H1 (cell line): ENCODE measurements around the gene CNDP2. TPM values are rescaled to one million over a fixed set of nuclear protein-coding genes. Genes with fewer than 3 reads are reported as not detected.

Source experiments
- CTCF ChIA-PET: fragments of 300-600 bp; sonication (Branson Sonifier 250); formaldehyde crosslinking; loops from one replicate; lab custom pipeline; 2021; ENCODE audit not compliant: partially characterized antibody; lab: Charles Lee
- POLR2A ChIA-PET: fragments of 300-600 bp; sonication (Branson Sonifier 250); formaldehyde crosslinking; loops from one replicate; lab custom pipeline; 2021; ENCODE audit warnings: inconsistent platforms; ENCODE audit not compliant: partially characterized antibody; lab: Charles Lee
- DNase-seq, 2 experiments: peaks; one replicate each; pipeline versions ENCODE4 v3.0.0 to v3.0.0-alpha.2; 2010 to 2022; ENCODE audit warnings: low spot score in 2 of 2, low read depth in 1 of 2, mixed read lengths in 1 of 2
- FAIRE-seq: peaks from 2 replicates; lab custom pipeline; 2011; peaks lifted over from hg19 to GRCh38; lab: Jason Lieb, UNC
- H2AFZ ChIP-seq: 2 replicates; pipeline ENCODE4 v1.8.1; 2012; ENCODE audit warnings: low read length, inconsistent platforms
- H2AK5ac ChIP-seq: 2 replicates; pipeline ENCODE4 v1.6.1; 2013; ENCODE audit warnings: low read depth, low read length
- H2BK120ac ChIP-seq: replicated peaks from 2 replicates; pipeline ENCODE3; 2013; ENCODE audit warnings: low read depth, low read length, inconsistent platforms
- H2BK12ac ChIP-seq: 2 replicates; pipeline ENCODE4 v1.6.1; 2013; ENCODE audit warnings: low read depth, low read length
- H2BK15ac ChIP-seq: 2 replicates; pipeline ENCODE4 v1.6.1; 2013; ENCODE audit warnings: low read length
- H2BK20ac ChIP-seq: 2 replicates; pipeline ENCODE4 v1.6.1; 2013; ENCODE audit warnings: low read length
- H2BK5ac ChIP-seq: 2 replicates; pipeline ENCODE4 v1.6.1; 2013; ENCODE audit warnings: low read depth, low read length
- H3K14ac ChIP-seq: 2 replicates; pipeline ENCODE4 v1.6.1; 2013; ENCODE audit warnings: inconsistent platforms; ENCODE audit not compliant: insufficient read length
- H3K18ac ChIP-seq: 2 replicates; pipeline ENCODE4 v1.6.1; 2013; ENCODE audit warnings: low read length; ENCODE audit errors: extremely low read depth
- H3K23ac ChIP-seq: 2 replicates; pipeline ENCODE4 v1.6.1; 2013; ENCODE audit warnings: inconsistent platforms; ENCODE audit not compliant: insufficient read length
- H3K23me2 ChIP-seq: 2 replicates; pipeline ENCODE4 v1.6.1; 2013; ENCODE audit warnings: low read depth, low read length
- H3K27ac ChIP-seq: 2 replicates; pipeline ENCODE4 v1.6.1; 2011; ENCODE audit warnings: low read depth, low read length, inconsistent platforms
- H3K27me3 ChIP-seq, 4 experiments: replicated peaks in 1 of 4; 1 replicate in 1 of 4; 2 replicates in 3 of 4; pipeline versions ENCODE4 v1.6.1 to v1.8.1; 2011 to 2013; ENCODE audit warnings: low read length in 3 of 4, mild to moderate bottlenecking in 3 of 4, inconsistent platforms in 2 of 4, mixed read lengths in 2 of 4, moderate library complexity in 1 of 4; ENCODE audit not compliant: control insufficient read depth in 3 of 4, insufficient read depth in 3 of 4; ENCODE audit errors: extremely low read depth in 1 of 4
- H3K36me3 ChIP-seq, 4 experiments: 2 replicates each; pipeline versions ENCODE4 v1.6.1 to v1.8.1; 2011 to 2013; ENCODE audit warnings: mild to moderate bottlenecking in 4 of 4, low read length in 3 of 4, moderate library complexity in 2 of 4, control low read depth in 1 of 4, inconsistent platforms in 1 of 4; ENCODE audit not compliant: insufficient read depth in 4 of 4, control insufficient read depth in 2 of 4
- H3K4ac ChIP-seq: replicated peaks from 2 replicates; pipeline ENCODE3; 2013; ENCODE audit warnings: low read length, low read depth, mixed read lengths, inconsistent platforms; ENCODE audit not compliant: insufficient read length
- H3K4me1 ChIP-seq, 4 experiments: replicated peaks in 1 of 4; 1 replicate in 1 of 4; 2 replicates in 3 of 4; pipeline versions ENCODE4 v1.6.1 to v1.8.1; 2011 to 2013; ENCODE audit warnings: low read length in 3 of 4, inconsistent platforms in 2 of 4, mixed read lengths in 1 of 4; ENCODE audit not compliant: insufficient read depth in 4 of 4, control insufficient read depth in 3 of 4
- H3K4me2 ChIP-seq, 2 experiments: 2 replicates each; pipeline versions ENCODE4 v1.6.1 to v1.8.1; 2011 to 2013; ENCODE audit warnings: low read depth in 2 of 2, low read length in 2 of 2, control low read depth in 1 of 2, inconsistent platforms in 1 of 2, mild to moderate bottlenecking in 1 of 2; ENCODE audit not compliant: insufficient read depth in 1 of 2
- H3K4me3 ChIP-seq, 4 experiments: fragments of 200-600, 300-600 bp in 1 of 4; sonication (generic), shearing (Covaris generic), sonication (Bioruptor Twin) in 1 of 4; 2 replicates each; pipeline versions ENCODE4 v1.5.1 to v1.8.1; 2011 to 2016; ENCODE audit warnings: low read length in 4 of 4, low read depth in 3 of 4, control low read depth in 2 of 4, inconsistent platforms in 2 of 4, mild to moderate bottlenecking in 2 of 4, mixed read lengths in 1 of 4, moderate library complexity in 1 of 4; ENCODE audit not compliant: insufficient read depth in 2 of 4; ENCODE audit errors: extremely low read depth in 1 of 4
- H3K56ac ChIP-seq: replicated peaks from 2 replicates; pipeline ENCODE3; 2013; ENCODE audit warnings: low read depth, mild to moderate bottlenecking, mixed read lengths, low read length, inconsistent platforms; ENCODE audit not compliant: insufficient read length
- H3K79me1 ChIP-seq: 2 replicates; pipeline ENCODE4 v1.6.1; 2013; ENCODE audit warnings: low read depth, low read length, control low read depth
- H3K79me2 ChIP-seq, 2 experiments: 2 replicates each; pipeline versions ENCODE4 v1.6.1 to v1.8.1; 2012 to 2013; ENCODE audit warnings: low read length in 2 of 2, mild to moderate bottlenecking in 2 of 2, inconsistent platforms in 1 of 2; ENCODE audit not compliant: insufficient read depth in 2 of 2, control insufficient read depth in 1 of 2
- H3K9ac ChIP-seq, 4 experiments: replicated peaks in 1 of 4; 1 replicate in 1 of 4; 2 replicates in 3 of 4; pipeline versions ENCODE4 v1.6.1 to v1.8.1; 2011 to 2013; ENCODE audit warnings: low read depth in 3 of 4, low read length in 3 of 4, control low read depth in 2 of 4, mild to moderate bottlenecking in 2 of 4, moderate library complexity in 2 of 4, inconsistent platforms in 1 of 4; ENCODE audit errors: extremely low read depth in 1 of 4
- H3K9me3 ChIP-seq, 2 experiments: 2 replicates each; pipeline versions ENCODE4 v1.6.1 to v1.8.1; 2012 to 2013; ENCODE audit warnings: mild to moderate bottlenecking in 2 of 2, moderate library complexity in 2 of 2, control low read depth in 1 of 2, inconsistent platforms in 1 of 2, low read depth in 1 of 2, low read length in 1 of 2, mixed read lengths in 1 of 2; ENCODE audit not compliant: insufficient read depth in 2 of 2
- H4K20me1 ChIP-seq, 2 experiments: replicated peaks in 1 of 2; 2 replicates each; pipeline versions ENCODE3 to v1.8.1; 2011 to 2013; ENCODE audit warnings: inconsistent platforms in 2 of 2, low read length in 2 of 2, mild to moderate bottlenecking in 1 of 2; ENCODE audit not compliant: insufficient read depth in 2 of 2, control insufficient read depth in 1 of 2
- H4K5ac ChIP-seq: 2 replicates; pipeline ENCODE4 v1.6.1; 2013; ENCODE audit warnings: low read length, low read depth, mixed read lengths, inconsistent platforms; ENCODE audit not compliant: insufficient read length
- H4K8ac ChIP-seq: 2 replicates; pipeline ENCODE4 v1.8.0; 2013; ENCODE audit warnings: mild to moderate bottlenecking, moderate library complexity, low read length, inconsistent platforms; ENCODE audit not compliant: insufficient read depth; ENCODE audit errors: extremely low read depth
- H4K91ac ChIP-seq: replicated peaks from 2 replicates; pipeline ENCODE3; 2013; ENCODE audit warnings: low read length, mixed read lengths, inconsistent platforms; ENCODE audit not compliant: insufficient read length
- ASH2L ChIP-seq: fragments of 200-600, 300-600 bp; sonication (generic); IDR thresholded peaks from one replicate; pipeline ENCODE4 v1.7.1; 2017; ENCODE audit warnings: low read length
- BACH1 ChIP-seq: IDR thresholded peaks from 2 replicates; pipeline ENCODE4 v1.6.1; 2012; ENCODE audit warnings: low read length, improper control_type of control experiment
- BCL11A ChIP-seq, 2 experiments: IDR thresholded peaks; one replicate each; pipeline ENCODE4 v1.6.1; 2011; ENCODE audit warnings: low read depth in 2 of 2, low read length in 2 of 2, mild to moderate bottlenecking in 2 of 2
- KDM4A ChIP-seq: IDR thresholded peaks from one replicate; pipeline ENCODE4 v1.7.1; 2012; ENCODE audit warnings: low read depth, mild to moderate bottlenecking, moderate library complexity, low read length, inconsistent platforms; ENCODE audit not compliant: severe bottlenecking
- MAFK ChIP-seq: IDR thresholded peaks from 2 replicates; pipeline ENCODE4 v1.6.1; 2012; ENCODE audit warnings: low read depth, mild to moderate bottlenecking, improper control_type of control experiment, low read length
- NRF1 ChIP-seq: IDR thresholded peaks from 2 replicates; pipeline ENCODE4 v1.6.1; 2011; ENCODE audit warnings: mild to moderate bottlenecking, low read depth, low read length, improper control_type of control experiment
- POU5F1 ChIP-seq: IDR thresholded peaks from 2 replicates; pipeline ENCODE4 v1.6.1; 2011; ENCODE audit warnings: low read depth, mild to moderate bottlenecking, low read length, moderate library complexity
- RFX5 ChIP-seq: IDR thresholded peaks from 2 replicates; pipeline ENCODE4 v1.6.1; 2011; ENCODE audit warnings: low read depth, low read length, improper control_type of control experiment, borderline replicate concordance
- SIRT6 ChIP-seq: IDR thresholded peaks from one replicate; pipeline ENCODE4 v1.7.1; 2012; ENCODE audit warnings: low read length, inconsistent platforms
- SIX5 ChIP-seq: IDR thresholded peaks from 2 replicates; pipeline ENCODE4 v1.6.1; 2011; ENCODE audit warnings: mild to moderate bottlenecking, low read depth, low read length
- SP2 ChIP-seq: IDR thresholded peaks from 2 replicates; pipeline ENCODE4 v1.6.1; 2012; ENCODE audit warnings: mild to moderate bottlenecking, low read length, inconsistent platforms
- SRF ChIP-seq: IDR thresholded peaks from 2 replicates; pipeline ENCODE4 v1.6.1; 2011; ENCODE audit warnings: mild to moderate bottlenecking, low read depth, low read length, moderate library complexity
- TAF1 ChIP-seq: IDR thresholded peaks from 2 replicates; pipeline ENCODE4 v1.6.1; 2011; ENCODE audit warnings: mild to moderate bottlenecking, low read depth, low read length
- TEAD4 ChIP-seq: IDR thresholded peaks from 2 replicates; pipeline ENCODE4 v1.6.1; 2012; ENCODE audit warnings: low read depth, low read length, inconsistent platforms, mixed read lengths
- WGBS, 2 experiments: shearing (Covaris generic) in 1 of 2; methylation state at CpG; one replicate each; pipeline versions ENCODE4 v1.1.6 to v1.1.7; 2013 to 2015; ENCODE audit warnings: low lambda C conversion rate in 2 of 2, mixed read lengths in 2 of 2, inconsistent platforms in 1 of 2, low coverage in 1 of 2, missing lambda C conversion rate in 1 of 2; ENCODE audit not compliant: insufficient replicate concordance in 2 of 2, insufficient coverage in 1 of 2, insufficient read length in 1 of 2; ENCODE audit errors: extremely low coverage in 1 of 2, missing lambda C conversion rate in 1 of 2; 5-methylcytosine and 5-hydroxymethylcytosine counted together
- polyA plus RNA-seq, 7 experiments: library from polyadenylated mRNA; depleted of rRNA in 3 of 7; stranded (reverse) in 5 of 7; unstranded in 2 of 7; fragments of >200 nt in 5 of 7; fragments of 200-250 nt in 2 of 7; gene quantifications; 1 replicate in 5 of 7; 2 replicates in 1 of 7; 4 replicates in 1 of 7; pipeline versions ENCODE4 v1.2.1 to v1.2.3, GENCODE V29; 2011 to 2013; ENCODE audit warnings: missing spikeins in 2 of 7, mixed read lengths in 2 of 7
- total RNA-seq: library from RNA; stranded (reverse); fragmentation: NEBNext Ultra II Directional; extraction: Animal tissue kit (Norgen Biotek cat#: 25700); gene quantifications from 2 replicates; pipeline ENCODE4 v1.2.1, GENCODE V29; 2021
- TF ChIP-seq, protein P1 (sequence below): IDR thresholded peaks from 2 replicates; pipeline ENCODE4 v1.6.1; 2012; ENCODE audit warnings: inconsistent platforms

CNDP2 gene
- total and polyA plus RNA-seq, 2 of the 8 experiments (the other 6 are each of a cell fraction or from before 2014, with no cell fraction given) = 71.8 to 243 TPM

DNA sequence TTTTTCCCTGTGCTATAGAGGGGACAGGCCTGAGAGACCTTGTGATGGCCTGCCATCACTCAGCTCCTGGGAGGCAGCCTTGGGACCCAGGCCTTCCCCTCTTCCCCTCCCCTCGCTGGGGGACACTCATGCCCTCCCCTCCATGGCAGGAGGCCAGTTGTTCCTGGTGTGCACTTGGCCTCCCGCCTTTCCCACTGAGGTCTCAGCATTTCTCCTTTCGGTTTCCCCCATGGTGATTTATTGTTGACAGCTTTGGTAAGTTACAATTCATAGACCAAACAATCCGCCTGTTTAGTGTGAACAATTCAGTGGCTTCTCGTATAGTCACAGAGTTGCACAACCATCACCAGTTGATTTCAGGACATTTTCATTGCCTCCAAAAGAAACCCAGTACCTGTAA lies 27.9 kb downstream of the CNDP2 start:
- Histone ChIP-seq H3K56ac (no peak overlapping the region), H3K23ac (no peak overlapping the region), H4K91ac (no peak overlapping the region), H3K4me1 (no peaks in the 10 kb centered on the region; a peak in 1 of 7 replicates), H3K4ac (no peak overlapping the region), H3K27ac (no peak overlapping the region), H3K27me3 (no peaks in the 10 kb centered on the region), H3K4me3 (no peak overlapping the region), H3K18ac (no peak overlapping the region), H2BK120ac (no peak overlapping the region), H2AK5ac (no peak overlapping the region), H3K23me2 (no peaks in the 10 kb centered on the region), H2BK15ac (no peak overlapping the region), H2AFZ (no peak overlapping the region), H3K79me2 (no peaks in the 10 kb centered on the region), H2BK12ac (no peak overlapping the region), H4K5ac (no peak overlapping the region), H3K14ac (no peak overlapping the region), H3K4me2 (no peak overlapping the region), H4K20me1 (no peaks in the 10 kb centered on the region)
- POLR2A ChIA-PET = no interaction called here
- no peak for DNase-seq
- 86% methylated on average over 4 of the region's 5 CpGs; no CpG with 5 or more reads in 1 of the 2 experiments for WGBS, 2 experiments
- no peak for TF ChIP-seq MAFK
- TF ChIP-seq SP2 = no peak
- TF ChIP-seq NRF1 = no peak
- TF ChIP-seq TEAD4 = no peak
- no peak for TF ChIP-seq RFX5
- TF ChIP-seq, protein P1, sequence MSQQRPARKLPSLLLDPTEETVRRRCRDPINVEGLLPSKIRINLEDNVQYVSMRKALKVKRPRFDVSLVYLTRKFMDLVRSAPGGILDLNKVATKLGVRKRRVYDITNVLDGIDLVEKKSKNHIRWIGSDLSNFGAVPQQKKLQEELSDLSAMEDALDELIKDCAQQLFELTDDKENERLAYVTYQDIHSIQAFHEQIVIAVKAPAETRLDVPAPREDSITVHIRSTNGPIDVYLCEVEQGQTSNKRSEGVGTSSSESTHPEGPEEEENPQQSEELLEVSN = no peak
- TF ChIP-seq ASH2L = no peak
- TF ChIP-seq SIRT6 = no peak
- TF ChIP-seq SIX5 = no peak
- no peak for TF ChIP-seq BCL11A (IDR thresholded peaks at IDR 0.05; ENCODE audit: low read depth in 2 of 2, low read length in 2 of 2)
- TF ChIP-seq BACH1 = no peak
- TF ChIP-seq KDM4A = no peak
- no peak for TF ChIP-seq SRF
- TF ChIP-seq POU5F1 = no peak
- no peak for TF ChIP-seq TAF1
- TF ChIP-seq, all 59 proteins: peak for 0
- Histone ChIP-seq H3K9me3 (peaks cover 0 to 7% of the 10 kb centered on the region in 2 experiments; a peak in 2 of 4 replicates), H3K79me1 (no peaks in the 10 kb centered on the region), H2BK5ac (no peak overlapping the region), H3K36me3 (peaks cover 4 to 35% (median 18%) of the 10 kb centered on the region in 4 experiments; a peak in 7 of 8 replicates), H2BK20ac (no peak overlapping the region), H4K8ac (no peak overlapping the region), H3K9ac (no peak overlapping the region)
- CTCF ChIA-PET = no interaction called here
- no peak for FAIRE-seq
